ENCODE data around the gene TIMP2. TPM values are rescaled to one million over a fixed set of nuclear protein-coding genes. Genes with fewer than 3 reads are reported as not detected.

TIMP2 gene
- total and polyA plus RNA-seq, 2 donors, result 116 to 395 TPM

DNA sequence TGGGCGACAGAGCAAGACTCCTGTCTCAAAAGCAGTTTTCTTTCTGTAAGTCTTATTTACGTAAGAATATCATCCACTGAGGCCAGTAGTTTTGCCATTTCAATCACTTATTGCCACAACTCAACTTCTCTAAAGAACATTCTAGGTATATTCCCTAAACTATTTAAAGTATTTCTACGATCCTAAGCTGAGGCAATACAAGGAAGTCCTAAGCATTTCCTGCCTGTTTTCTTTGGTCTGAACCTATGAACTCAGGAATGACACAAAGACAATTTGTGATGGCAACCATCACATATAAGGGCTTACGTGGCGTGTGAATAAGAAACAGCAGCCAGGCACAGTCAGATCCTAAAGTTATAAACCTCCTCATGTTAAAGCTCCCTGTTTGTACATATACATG, 98.8 kb downstream of the TIMP2 start:
- Histone ChIP-seq H3K4me1 (ENCODE audit: insufficient read depth) (no peaks in the 10 kb centered on the region), H3K27ac (ENCODE audit: low read depth) (no peak overlapping the region), H3K4me3 (ENCODE audit: low read depth, low read length) (no peak overlapping the region), H3K36me3 (ENCODE audit: insufficient read depth) (no peaks in the 10 kb centered on the region)
- no peak for DNase-seq (ENCODE audit: extremely low spot score)
- 87% methylated on average over 5 of the region's 5 CpGs for WGBS

DNA sequence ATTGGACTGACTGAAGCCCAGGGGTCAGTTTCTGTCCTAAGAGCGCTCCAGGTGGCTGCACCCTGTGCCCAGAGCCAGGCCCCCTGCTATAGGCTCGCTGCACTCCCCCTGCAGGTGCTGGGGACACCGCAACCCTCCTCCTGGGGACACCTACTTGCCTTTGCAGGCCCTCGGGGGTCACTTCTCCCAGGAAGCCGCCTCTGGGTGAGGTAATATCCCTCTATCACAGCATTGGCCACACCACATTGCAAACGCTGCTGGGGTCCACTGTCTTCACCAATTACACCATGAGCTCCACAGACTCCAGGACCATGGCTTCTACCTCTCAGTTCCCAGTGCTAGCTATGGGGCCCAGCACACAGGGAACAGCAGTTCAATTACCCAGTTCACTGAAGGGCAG, 99.5 kb downstream of the TIMP2 start:
- H3K36me3 ChIP-seq (ENCODE audit: insufficient read depth), result no peaks in the 10 kb centered on the region
- H3K27ac ChIP-seq (ENCODE audit: low read depth), result no peak overlapping the region
- no peak overlapping the region for H3K4me3 ChIP-seq (ENCODE audit: low read depth, low read length)
- no peak for DNase-seq (ENCODE audit: extremely low spot score)
- H3K4me1 ChIP-seq (ENCODE audit: insufficient read depth), result no peaks in the 10 kb centered on the region
- 93% methylated on average over 6 of the region's 6 CpGs for WGBS

DNA sequence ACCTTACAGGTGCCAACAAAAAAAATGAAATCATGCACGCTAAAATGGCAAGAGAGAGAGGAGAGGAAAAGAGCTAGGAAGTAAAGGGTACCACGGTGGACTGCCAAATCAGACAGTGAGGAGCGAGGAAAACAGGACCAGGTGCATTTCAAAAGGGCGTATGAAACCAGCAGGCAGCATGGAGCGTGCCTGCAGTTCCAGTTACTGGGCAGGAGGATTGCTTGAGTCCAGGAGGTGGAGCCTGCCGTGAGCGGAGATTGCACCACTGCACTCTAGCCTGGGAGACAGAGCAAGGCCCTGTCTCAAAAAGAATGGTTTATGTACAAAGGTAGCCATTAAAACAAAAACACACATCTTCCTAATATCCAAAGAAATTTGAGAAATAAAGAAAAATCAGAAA, 100.9 kb downstream of the TIMP2 start:
- Histone ChIP-seq H3K4me3 (ENCODE audit: low read depth, low read length) (no peak overlapping the region), H3K36me3 (ENCODE audit: insufficient read depth) (no peaks in the 10 kb centered on the region), H3K4me1 (ENCODE audit: insufficient read depth) (no peaks in the 10 kb centered on the region), H3K27ac (ENCODE audit: low read depth) (no peak overlapping the region)
- 90% methylated on average over 7 of the region's 7 CpGs for WGBS
- DNase-seq (ENCODE audit: extremely low spot score), result no peak

- whole genome bisulfite sequencing, result 94% methylated on average over 14 of the region's 14 CpGs
- no peaks in the 10 kb centered on the region for H3K4me1 ChIP-seq (ENCODE audit: insufficient read depth)
- no peaks in the 10 kb centered on the region for H3K36me3 ChIP-seq (ENCODE audit: insufficient read depth)
- no peak for DNase-seq (ENCODE audit: extremely low spot score)
- no peak overlapping the region for H3K4me3 ChIP-seq (ENCODE audit: low read depth, low read length)
- H3K27ac ChIP-seq (ENCODE audit: low read depth), result no peak overlapping the region
Measured at GRCh38 chr17:78823282-78824046, 101.7 kb downstream of the TIMP2 start.

DNA sequence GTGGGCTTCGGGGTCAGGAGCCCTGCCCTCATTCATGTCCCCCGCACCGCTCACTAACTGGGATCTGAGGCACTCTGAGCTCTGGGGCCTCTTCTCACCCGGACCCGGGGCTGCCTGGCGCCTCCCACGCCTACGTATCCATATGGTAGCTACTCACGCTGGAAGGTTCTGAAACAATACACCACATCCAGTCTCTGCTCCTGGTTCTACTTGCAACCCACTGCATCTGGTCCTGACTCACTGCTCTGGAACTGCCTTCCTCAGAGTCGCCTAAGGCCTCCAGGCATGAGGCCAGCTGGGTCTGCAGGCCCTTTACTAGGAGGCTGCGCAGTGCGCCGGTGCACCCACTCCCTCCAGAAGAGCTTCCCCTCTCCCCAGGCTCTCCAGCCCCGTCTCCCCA, 102.6 kb downstream of the TIMP2 start:
- no peaks in the 10 kb centered on the region for H3K36me3 ChIP-seq (ENCODE audit: insufficient read depth)
- no peak overlapping the region for H3K27ac ChIP-seq (ENCODE audit: low read depth)
- WGBS, result 92% methylated on average over 14 of the region's 14 CpGs
- no peak overlapping the region for H3K4me3 ChIP-seq (ENCODE audit: low read depth, low read length)
- DNase-seq (ENCODE audit: extremely low spot score), result no peak
- no peaks in the 10 kb centered on the region for H3K4me1 ChIP-seq (ENCODE audit: insufficient read depth)

- Histone ChIP-seq H3K4me3 (ENCODE audit: low read depth, low read length) (no peak overlapping the region), H3K27ac (ENCODE audit: low read depth) (no peak overlapping the region), H3K4me1 (ENCODE audit: insufficient read depth) (no peaks in the 10 kb centered on the region), H3K36me3 (ENCODE audit: insufficient read depth) (no peaks in the 10 kb centered on the region)
- DNase-seq (ENCODE audit: extremely low spot score), result no peak
- WGBS, result 92% methylated on average over 8 of the region's 8 CpGs
Measured at GRCh38 chr17:78821961-78822360, 103.2 kb downstream of the TIMP2 start.

DNA sequence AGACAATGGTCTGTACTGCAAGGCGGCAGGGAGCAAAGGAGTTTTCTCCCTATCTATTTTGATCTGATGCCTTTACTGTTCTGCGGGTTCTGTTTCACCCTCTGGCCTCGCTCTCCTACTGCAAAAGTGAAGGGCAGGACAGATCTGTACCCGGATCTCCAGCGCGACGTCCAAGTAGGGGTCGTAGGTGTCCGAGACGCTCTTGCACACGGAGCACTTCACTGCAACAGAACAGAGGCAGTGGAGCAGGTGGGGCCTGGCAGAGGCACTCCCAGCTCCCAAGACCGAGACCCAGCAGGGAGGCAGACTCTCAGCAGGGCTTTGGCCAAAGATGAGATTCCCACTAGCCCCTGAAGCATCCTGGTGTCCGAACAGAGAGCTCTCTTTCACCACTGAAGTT, 104.3 kb downstream of the TIMP2 start:
- WGBS, result 97% methylated on average over 13 of the region's 13 CpGs
- Histone ChIP-seq H3K36me3 (ENCODE audit: insufficient read depth) (no peaks in the 10 kb centered on the region), H3K4me3 (ENCODE audit: low read depth, low read length) (no peak overlapping the region), H3K27ac (ENCODE audit: low read depth) (no peak overlapping the region), H3K4me1 (ENCODE audit: insufficient read depth) (no peaks in the 10 kb centered on the region)
- DNase-seq (ENCODE audit: extremely low spot score), result no peak

- Histone ChIP-seq H3K27ac (ENCODE audit: low read depth) (no peak overlapping the region), H3K36me3 (ENCODE audit: insufficient read depth) (no peaks in the 10 kb centered on the region)
- WGBS, result 93% methylated on average over 18 of the region's 18 CpGs
Measured at GRCh38 chr17:78819806-78820792, 105.1 kb downstream of the TIMP2 start.

GRCh38 chr17:78819402-78819801, 105.8 kb downstream of the TIMP2 start:
- Histone ChIP-seq H3K27ac (ENCODE audit: low read depth) (no peak overlapping the region), H3K4me3 (ENCODE audit: low read depth, low read length) (no peak overlapping the region), H3K36me3 (ENCODE audit: insufficient read depth) (no peaks in the 10 kb centered on the region), H3K4me1 (ENCODE audit: insufficient read depth) (no peaks in the 10 kb centered on the region)
- no peak for DNase-seq (ENCODE audit: extremely low spot score)
- WGBS, result 80% methylated on average over 8 of the region's 8 CpGs

More at GRCh38 chr17:78819806-78820792, 105.1 kb downstream of the TIMP2 start:
- H3K4me1 ChIP-seq (ENCODE audit: insufficient read depth), result no peaks in the 10 kb centered on the region
- H3K4me3 ChIP-seq (ENCODE audit: low read depth, low read length), result no peak overlapping the region
- no peak for DNase-seq (ENCODE audit: extremely low spot score)

DNA sequence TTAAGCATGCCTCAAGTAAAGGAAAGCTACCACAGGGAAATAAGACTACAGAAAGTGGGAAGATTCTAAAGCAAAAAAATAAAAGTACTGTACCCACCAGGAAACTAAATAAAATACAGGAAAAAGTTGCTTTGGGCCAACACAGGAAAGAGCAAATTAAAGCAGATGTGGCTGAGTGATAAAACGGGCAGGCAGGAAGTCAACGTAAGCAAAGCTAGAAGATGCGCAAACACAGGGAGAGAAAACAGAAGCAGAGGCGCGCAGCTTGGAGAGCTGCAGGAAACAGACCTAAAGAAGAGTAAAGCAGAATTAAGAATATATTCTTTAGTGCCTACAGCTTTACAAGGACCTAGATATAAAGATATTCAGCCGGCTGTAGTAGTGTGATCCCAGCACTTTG, 106.3 kb downstream of the TIMP2 start:
- no peak for DNase-seq (ENCODE audit: extremely low spot score)
- Histone ChIP-seq H3K4me1 (ENCODE audit: insufficient read depth) (no peaks in the 10 kb centered on the region), H3K27ac (ENCODE audit: low read depth) (no peak overlapping the region), H3K4me3 (ENCODE audit: low read depth, low read length) (no peak overlapping the region), H3K36me3 (ENCODE audit: insufficient read depth) (no peaks in the 10 kb centered on the region)
- WGBS, result 51% methylated on average over 6 of the region's 6 CpGs

- H3K4me3 ChIP-seq (ENCODE audit: low read depth, low read length), result no peak overlapping the region
- H3K27ac ChIP-seq (ENCODE audit: low read depth), result no peak overlapping the region
- no peaks in the 10 kb centered on the region for H3K4me1 ChIP-seq (ENCODE audit: insufficient read depth)
- no peaks in the 10 kb centered on the region for H3K36me3 ChIP-seq (ENCODE audit: insufficient read depth)
- DNase-seq (ENCODE audit: extremely low spot score), result no peak
- 84% methylated on average over 19 of the region's 19 CpGs for WGBS
Measured at GRCh38 chr17:78818152-78818846, 106.9 kb downstream of the TIMP2 start.

- WGBS, result 79% methylated on average over 6 of the region's 6 CpGs
- H3K4me1 ChIP-seq (ENCODE audit: insufficient read depth), result peaks cover 2% of the 10 kb centered on the region
- no peak for DNase-seq (ENCODE audit: extremely low spot score)
- no peaks in the 10 kb centered on the region for H3K36me3 ChIP-seq (ENCODE audit: insufficient read depth)
- H3K4me3 ChIP-seq (ENCODE audit: low read depth, low read length), result no peak overlapping the region
- H3K27ac ChIP-seq (ENCODE audit: low read depth), result no peak overlapping the region
Measured at GRCh38 chr17:78817123-78817522, 108.1 kb downstream of the TIMP2 start.

- Histone ChIP-seq H3K36me3 (ENCODE audit: insufficient read depth) (no peaks in the 10 kb centered on the region), H3K4me3 (ENCODE audit: low read depth, low read length) (no peak overlapping the region), H3K27ac (ENCODE audit: low read depth) (no peak overlapping the region), H3K4me1 (ENCODE audit: insufficient read depth) (peaks cover 2% of the 10 kb centered on the region)
- no peak for DNase-seq (ENCODE audit: extremely low spot score)
- 97% methylated on average over 7 of the region's 7 CpGs for WGBS
Measured at GRCh38 chr17:78815696-78816095, 109.5 kb downstream of the TIMP2 start.
